Ramos (cell line): Measurements from ENCODE around the gene CFAP299.
"Not testable (repeated sequence)": the region's sequence is repeated elsewhere in the genome, so short reads cannot be mapped to it uniquely, and the experiment has no call there.

Experiments used
- in situ Hi-C: fragments of 300-500 bp; cut with MboI; formaldehyde crosslinking; loops from one replicate; pipeline ENCODE4 v1.14.3; 2022; ENCODE audit warnings: low sequenced_read_pairs; ENCODE audit not compliant: unreplicated experiment

CFAP299 gene

DNA sequence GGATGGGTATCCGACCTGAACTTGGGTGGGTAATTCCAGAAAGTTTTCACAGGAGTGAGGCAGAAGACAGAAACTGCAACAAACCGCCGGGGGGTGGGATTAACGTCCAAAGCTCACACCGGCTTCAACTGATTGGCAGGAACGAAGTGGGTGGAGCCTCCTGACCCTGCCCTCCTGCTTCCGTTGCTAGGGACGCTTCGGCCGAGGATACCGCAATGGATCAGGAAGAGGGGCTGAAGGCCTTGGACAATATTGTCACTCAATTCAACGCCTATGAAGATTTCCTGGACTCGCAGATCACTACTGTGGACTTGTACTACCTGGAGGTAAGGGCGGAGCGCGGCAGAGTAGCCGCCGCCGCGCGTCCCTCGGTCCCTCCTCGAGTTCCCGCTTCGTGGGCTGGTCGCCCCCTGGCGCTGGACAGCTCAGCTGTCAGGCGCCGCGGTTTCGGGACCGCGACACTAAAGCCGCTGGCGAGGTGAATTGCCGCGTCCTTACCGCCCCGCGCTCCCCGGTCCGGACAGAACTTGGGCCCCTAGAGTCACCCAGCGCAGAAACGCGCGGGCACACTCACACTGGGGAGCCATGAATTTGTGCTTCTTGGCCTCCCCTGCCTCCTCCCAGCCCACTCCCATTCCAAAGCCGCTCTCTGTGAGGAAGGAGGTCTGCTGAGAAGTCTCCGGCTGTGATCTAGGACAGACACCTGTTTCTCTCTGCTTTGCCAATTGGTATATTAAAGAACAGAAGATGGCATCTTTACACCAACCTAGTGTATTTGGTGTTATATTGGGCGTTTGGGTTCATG lies at the start of gene CFAP299:
CFAP299 (plus strand) TSS at position 177 of the 805 bp plus-strand sequence.
- in situ Hi-C loops: no loop called here

DNA sequence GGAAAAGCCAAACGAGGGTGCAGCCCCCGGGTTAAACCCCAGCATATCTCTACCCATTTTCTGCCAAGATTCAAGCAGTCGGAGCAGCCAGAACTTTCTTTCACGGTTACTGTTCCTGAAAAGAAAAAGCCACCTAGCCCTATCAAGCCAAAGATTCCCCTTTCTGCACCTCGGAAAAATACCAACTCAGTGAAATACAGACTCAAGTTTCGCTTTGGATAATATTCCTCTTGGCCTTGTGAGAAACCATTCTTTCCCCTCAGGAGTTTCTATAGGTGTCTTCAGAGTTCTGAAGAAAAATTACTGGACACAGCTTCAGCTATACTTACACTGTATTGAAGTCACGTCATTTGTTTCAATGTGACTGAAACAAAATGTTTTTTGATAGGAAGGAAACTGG lies 49.1 kb upstream of the CFAP299 start:
- in situ Hi-C loops: no loop called here

DNA sequence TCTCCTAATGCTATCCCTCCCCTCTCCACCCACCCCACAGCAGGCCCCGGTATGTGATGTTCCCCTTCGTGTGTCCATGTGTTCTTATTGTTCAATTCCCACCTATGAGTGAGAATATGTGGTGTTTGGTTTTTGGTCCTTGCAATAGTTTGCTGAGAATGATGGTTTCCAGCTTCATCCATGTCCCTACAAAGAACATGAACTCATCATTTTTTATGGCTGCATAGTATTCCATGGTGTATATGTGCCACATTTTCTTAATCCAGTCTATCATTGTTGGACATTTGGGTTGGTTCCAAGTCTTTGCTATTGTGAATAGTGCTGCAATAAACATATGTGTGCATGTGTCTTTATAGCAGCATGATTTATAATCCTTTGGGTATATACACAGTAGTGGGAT lies 44.9 kb upstream of the CFAP299 start:
- in situ Hi-C loops: not testable (repeated sequence)

DNA sequence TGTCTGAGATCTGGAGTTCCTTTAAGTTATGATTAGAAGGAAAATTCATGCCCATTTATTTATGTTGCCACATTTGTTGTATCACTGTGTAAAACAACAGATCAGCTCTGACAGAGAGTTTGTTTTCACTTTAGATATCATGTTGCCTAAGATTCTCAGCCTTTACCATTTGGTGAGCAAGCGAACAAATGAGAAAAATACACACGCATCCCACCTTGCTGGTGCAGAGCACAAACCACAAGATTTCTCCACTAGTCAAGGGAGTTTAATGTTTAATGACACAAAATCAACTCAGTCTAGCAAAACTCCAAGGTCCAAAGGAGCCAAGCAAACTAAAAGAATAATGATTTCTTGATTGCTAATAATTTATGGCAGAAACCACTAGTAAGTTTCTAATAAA lies 41.3 kb upstream of the CFAP299 start:
- in situ Hi-C loops: no loop called here

DNA sequence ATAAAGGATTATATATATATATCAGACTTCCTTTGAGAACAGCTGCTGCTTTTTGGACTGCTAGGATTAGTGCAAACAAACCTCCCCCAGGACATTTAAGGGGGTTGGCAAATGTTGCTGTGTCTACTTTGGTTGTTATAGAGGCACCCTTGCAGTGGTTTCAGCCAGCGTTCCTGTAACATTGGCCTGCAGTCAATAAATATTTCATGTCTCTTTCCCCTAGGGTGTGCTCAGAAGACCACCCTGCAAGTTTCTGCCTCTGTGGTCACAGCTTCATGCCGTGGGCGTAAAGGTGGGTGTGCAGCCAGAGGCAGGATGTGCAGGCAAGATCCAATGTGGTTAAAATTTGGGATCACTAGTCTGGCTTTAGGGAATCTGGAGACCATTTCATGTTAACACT lies 40.2 kb upstream of the CFAP299 start:
- in situ Hi-C loops: no loop called here

DNA sequence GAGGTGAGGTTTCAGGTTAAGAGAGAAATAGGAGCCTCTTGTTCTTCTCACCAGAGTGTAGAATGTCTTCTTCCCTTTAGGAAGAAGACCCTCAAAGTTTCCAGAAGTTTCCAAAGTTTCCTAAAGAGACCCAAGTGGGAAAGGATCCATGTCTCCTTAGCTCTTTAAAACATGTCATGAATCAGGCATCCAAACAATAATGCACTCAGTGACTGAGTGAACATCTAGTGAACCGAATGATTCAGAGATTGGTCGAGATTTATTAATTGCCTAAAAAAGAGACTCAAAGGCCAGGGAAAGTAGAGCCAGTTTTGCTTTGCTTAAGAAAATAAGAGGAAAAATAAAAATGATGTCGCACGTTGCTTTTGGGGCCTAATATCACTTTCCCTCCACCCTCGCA lies 39.7 kb upstream of the CFAP299 start:
- in situ Hi-C loops: no loop called here

DNA sequence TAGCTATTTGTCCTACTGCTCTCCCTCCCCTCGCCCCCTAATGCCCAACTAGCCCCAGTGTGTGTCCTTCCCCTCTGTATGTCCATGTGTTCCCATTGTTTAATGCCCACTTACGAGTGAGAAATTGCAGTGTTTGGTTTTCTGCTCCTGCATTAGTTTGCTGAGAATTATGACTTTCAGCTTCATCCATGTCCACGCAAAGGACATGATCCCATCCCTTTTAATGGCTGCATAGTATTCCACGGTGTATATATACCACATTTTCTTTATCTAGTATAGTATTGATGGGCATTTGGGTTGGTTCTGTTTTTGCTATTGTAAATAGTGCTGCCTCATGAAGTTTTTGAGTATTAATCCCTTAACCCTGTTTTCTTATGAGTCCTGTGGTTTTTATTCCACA lies 33.6 kb upstream of the CFAP299 start:
- in situ Hi-C loops: no loop called here

DNA sequence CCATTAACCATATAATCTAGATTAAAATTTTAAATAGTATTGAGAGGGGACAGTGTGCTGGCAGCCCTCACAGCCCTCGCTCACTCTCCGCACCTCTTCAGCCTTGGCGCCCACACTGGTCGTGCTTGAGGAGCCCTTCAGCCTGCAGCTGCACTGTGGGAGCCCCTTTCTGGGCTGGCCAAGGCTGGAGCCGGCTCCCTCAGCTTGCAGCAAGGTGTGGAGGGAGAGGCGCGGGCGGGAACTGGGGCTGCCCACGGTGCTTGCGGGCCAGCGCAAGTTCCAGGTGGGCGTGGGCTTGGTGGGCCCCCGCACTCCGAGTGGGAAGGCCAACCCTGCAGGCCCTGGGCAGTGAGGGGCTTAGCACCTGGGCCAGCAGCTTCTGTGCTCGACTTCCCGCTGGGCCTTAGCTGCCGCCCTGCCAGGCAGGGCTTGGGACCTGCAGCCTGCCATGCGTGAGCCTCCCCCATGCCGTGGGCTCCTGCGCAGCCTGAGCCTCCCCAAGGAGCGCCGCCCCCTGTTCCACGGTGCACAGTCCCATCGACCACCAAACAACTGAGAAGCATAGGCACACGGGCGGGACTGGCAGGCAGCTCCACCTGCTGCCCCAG lies 32.8 kb upstream of the CFAP299 start:
- in situ Hi-C loops: no loop called here

DNA sequence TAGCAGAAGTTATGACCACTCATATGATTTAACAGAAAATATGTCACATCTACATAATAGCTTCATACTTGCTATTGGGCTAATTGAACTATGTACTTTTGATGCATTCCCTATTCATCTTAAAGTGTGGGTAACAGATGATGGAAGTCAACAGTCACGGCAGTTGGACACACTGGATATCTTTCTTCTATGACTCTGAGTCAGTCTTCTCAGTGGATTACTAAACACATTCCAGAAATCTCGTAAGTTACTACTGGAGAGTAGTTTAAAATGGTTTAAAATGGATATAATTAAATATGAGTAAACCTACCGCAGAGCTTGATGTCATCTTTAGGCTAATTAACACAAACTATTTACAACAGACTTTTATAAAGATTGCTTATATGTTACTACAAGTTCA lies 30.1 kb upstream of the CFAP299 start:
- in situ Hi-C loops: no loop called here

DNA sequence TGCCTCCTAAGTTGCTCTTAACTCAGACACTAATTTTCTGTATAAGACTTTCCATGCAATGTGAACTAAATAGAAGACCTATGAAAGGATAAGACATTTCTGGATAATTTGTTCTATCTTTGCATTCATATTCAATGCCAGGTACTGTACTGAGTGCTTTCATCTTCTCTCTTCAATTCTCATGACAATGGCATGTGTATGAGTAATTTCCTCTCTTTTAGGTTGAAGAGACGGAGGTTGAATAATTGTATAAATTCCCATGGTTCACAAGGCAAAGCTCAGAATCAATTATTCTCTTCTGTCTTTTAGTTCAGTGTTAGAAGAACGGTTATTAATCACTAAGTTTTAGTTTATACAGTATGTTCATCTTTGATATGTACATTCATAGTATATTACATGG lies 29.3 kb upstream of the CFAP299 start:
- in situ Hi-C loops: no loop called here

DNA sequence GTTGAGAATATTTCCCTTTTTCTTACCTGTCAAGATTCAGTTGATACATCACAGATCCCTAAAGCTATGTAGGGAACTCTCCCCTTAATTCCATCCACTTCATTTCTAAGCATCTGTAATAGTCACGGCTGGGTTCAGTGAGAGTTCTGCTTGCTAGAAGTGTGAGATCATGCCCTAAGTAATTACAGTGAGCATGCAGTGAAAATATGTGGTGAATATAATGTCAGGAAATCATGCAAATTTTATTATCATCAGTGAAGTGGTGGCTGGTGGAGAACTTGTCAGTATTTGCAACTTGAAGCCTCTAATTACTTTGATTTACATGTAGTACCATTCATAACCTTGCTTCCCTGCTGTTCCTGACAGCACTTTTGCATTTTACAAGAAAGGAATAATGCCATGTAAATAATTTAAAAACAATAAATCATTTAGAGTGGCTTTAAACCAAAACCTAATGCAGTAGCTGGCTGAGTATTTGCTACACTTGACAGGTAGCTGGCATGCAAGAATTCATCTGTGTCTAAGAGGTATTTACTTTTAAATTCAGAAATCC lies 28.3 kb upstream of the CFAP299 start:
- in situ Hi-C loops: no loop called here

DNA sequence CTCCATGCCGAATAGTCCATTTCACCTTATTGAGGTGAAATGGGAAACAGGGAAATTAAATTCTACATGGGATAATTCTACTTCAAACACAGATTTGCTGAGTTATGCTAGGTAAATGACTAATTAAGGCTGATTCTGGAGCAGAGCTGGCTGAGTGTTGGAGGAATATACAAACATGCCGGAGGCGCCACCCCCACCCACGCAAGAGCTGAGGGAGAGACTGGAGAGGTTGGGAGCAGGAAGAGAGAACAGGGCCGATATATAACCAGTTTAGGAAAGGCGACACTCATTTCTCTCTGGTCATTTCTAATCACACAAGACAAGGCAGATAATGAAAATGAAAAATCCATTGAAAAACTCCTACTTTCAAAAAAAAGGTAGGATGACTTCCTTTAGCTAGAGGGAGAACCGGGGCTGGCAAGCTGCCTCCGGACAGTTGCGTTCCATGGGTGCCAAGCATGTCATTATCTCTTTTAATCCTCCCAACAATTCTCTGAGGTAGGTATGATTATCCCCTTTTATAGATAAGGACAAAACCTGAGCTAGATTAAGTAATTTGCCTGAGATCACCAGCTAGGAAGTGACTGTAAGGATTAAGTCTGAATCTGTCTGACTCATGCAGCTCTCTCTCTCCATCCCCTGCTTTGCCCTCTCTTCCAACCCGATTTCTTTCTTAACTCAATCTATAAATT lies 27.6 kb upstream of the CFAP299 start:
- in situ Hi-C loops: no loop called here

DNA sequence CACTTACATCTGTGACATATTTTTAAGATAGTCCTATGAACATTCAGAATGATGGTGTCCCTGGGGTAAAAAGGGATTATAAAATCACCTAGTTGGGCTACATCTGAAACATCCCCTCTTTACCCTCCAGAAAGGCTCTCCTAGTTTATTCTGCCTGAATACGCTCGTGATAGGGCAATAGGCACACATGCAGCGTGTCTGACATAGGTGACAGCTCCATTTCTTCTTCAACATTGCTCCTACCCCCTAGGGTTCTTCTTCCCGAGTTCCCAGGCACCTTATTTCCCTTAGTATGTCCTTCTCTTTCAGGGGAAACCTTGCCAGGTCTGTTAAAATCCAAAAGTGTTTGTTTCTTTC lies 27.1 kb upstream of the CFAP299 start:
- in situ Hi-C loops: no loop called here

DNA sequence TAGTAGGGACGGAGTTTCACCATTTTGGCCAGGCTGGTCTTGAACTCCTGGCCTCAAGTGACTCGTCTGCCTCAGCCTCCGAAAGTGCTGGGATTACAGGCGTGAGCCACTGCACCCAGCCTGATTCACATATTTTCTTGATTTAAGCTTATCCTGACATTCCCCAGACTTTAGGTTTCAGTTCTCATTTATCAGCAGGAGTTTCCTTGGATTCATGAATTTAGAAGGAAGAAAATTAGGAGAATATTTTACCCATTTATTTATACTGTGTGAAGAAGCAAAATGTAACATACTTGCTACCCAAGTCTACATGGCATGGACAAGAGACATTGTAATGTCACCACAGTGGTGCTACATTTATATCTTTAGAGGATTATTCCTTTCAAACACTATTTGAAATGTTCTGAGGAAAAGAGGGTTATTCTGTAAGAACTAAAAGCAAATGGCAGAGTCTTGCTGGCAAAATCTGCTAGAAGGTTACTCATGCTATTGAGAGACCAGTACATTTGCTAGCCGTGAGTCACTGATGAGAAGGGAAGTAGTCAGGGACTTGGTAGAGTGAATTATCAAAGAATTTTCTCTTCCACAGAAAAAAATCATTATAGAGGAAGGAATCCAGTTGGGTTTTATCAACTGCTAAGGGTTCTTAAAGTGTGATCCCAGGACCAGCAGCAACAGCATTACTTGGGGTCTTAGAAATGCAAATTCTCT lies 26.1 kb upstream of the CFAP299 start:
- in situ Hi-C loops: no loop called here

DNA sequence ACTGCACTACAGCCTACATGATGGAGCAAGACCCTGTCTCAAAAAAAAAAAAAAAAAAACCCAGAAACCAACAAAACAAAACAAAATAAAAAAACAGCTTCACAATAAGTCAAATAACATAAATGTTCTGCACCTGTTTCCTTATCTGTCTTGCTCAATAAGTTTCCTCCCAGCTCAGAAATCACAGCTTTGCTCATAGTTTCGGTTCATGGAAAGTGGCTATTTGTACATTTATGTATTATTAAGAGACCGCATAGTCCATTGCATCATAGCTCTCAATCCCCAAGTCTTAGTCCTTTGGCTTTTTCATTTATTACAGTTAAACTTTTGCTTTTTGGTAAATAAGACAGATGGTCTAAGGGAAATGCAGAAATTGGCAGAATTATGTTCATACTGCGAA lies 24.4 kb upstream of the CFAP299 start:
- in situ Hi-C loops: no loop called here

DNA sequence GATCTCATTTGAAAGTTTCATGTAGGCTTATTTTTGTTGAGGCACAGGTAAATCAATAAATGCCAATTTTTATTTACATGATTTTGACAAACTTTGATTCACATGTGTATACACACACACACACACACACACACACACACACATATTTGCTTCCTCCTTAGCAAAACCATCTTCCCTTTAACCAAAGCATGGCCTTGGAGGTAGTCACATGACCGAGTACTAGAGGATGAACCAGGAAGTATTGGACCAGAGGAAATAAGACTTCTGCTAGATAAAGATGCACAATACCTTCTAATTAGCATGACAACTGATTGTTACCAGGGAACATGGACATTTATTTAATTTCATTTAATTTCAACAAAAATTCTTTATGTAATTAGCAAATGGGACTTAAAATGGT lies 23.4 kb upstream of the CFAP299 start:
- in situ Hi-C loops: no loop called here

DNA sequence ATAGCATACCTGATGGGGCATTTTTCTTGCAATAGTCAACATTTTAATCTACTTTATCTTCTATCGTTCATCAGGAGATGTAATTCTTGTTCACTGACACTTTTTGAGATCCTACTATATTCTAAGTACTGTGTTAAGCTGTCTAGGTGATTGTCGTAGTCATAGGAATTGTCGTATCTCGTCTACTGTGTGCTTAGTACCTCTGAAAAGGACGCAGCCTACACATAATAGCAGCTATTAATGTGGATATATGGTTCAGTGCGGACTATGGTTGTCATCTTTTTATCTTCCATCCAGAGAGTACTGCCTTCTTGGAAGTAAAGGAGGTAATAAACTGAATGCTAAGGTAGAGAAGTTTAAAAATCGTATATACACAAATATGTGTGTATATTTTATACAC lies 21.9 kb upstream of the CFAP299 start:
- in situ Hi-C loops: no loop called here

DNA sequence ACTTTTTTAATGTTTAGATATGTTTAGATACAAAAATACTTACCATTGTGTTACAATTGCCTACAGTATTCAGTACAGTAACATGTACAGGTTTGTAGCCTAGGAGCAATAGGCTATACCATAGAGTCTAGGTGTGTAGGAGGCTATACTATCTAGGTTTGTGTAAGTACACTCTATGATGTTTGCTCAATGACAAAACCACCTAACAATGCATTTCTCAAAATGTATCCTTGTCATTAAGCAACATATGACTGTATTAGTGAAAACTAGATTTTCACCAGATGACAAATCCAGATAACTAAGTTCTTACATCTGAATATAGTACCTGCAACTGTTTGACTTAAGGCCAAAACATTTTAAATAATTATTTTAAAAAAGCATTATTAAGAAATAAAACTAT lies 19.7 kb upstream of the CFAP299 start:
- in situ Hi-C loops: not testable (repeated sequence)

DNA sequence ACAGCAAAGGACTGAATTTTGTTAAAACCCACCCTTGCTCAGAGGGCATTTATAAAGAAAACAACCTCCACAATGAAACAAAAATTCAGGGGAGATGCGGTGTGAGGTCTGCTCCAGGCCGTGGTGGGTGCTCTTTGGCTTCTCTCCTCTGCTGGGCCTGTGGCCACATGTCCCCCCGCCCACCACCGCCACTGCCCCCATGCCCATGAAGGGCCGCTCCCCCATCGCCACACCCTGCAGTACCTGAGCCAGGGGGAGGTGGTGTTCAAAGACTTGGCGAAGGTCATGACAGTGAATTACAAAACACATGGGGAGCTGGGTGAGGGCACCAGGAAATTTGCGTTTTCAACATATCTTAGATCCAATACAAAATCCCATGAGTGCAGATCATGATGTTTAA lies 14.2 kb upstream of the CFAP299 start:
- in situ Hi-C loops: no loop called here

DNA sequence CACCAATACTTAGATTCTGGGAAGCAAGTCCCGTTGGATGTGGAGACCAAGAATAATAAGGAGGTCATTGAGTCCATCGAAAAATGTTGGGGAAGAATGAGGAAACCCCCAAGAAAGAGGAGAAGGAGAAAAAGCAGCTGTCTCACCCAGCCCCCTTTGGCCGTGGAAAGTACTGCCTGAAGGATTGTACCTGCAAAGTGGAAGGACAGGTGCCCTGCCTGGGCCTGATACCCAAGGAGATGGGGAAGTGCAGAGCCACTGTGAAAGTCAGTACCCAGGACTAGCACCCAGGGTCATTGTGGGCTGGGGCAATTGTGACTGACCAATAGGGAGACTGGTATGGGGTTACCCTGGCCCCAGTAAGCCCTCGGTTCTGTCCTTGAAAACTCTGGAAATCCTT lies 13.8 kb upstream of the CFAP299 start:
- in situ Hi-C loops: no loop called here

DNA sequence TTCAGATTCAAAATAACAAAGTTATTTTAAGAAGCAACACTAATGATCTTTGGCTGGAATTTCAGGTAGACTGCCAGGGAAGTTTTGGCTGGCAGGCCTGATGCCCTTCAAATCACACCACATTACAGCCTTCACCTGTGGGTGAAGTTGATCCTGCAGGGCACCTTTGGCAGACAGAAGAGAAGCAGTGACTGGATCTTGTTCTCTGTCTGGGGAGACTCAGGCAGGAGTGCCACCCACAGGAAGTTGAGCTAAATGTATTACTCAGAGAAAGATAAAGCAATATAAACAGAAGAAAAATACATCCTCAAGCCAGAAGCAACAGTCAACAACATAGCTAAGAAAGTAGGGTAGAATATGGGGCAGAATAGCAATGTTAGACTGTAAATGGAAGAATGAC lies 12.8 kb upstream of the CFAP299 start:
- in situ Hi-C loops: no loop called here
